Suprapubic skin (tissue), 4 donors: ENCODE results near the gene C3orf52. TPM values are rescaled to one million over a fixed set of nuclear protein-coding genes. Genes with fewer than 3 reads are reported as not detected.
"Not testable (repeated sequence)": the region's sequence is repeated elsewhere in the genome, so short reads cannot be mapped to it uniquely, and the experiment has no call there.

Experiments
- DNase-seq, 2 donors: peaks; one replicate each; pipeline ENCODE4 v3.0.0-alpha.2; 2019; ENCODE audit warnings: low spot score in 2 of 2
- H3K27ac ChIP-seq: fragments of 200-600 bp; sonication (generic); one replicate; pipeline ENCODE4 v1.5.1; 2019
- H3K27me3 ChIP-seq: fragments of 200-600 bp; sonication (generic); one replicate; pipeline ENCODE4 v1.5.1; 2019
- H3K36me3 ChIP-seq: fragments of 200-600 bp; sonication (generic); one replicate; pipeline ENCODE4 v1.5.1; 2019
- H3K4me1 ChIP-seq: fragments of 200-600 bp; sonication (generic); one replicate; pipeline ENCODE4 v1.5.1; 2019
- H3K4me3 ChIP-seq: fragments of 200-600 bp; sonication (generic); one replicate; pipeline ENCODE4 v1.5.1; 2019; ENCODE audit warnings: mild to moderate bottlenecking
- H3K9me3 ChIP-seq: fragments of 200-600 bp; sonication (generic); one replicate; pipeline ENCODE4 v1.5.1; 2019
- CTCF ChIP-seq, 2 donors: fragments of 200-600 bp in 1 of 2; fragments of 450-650 bp in 1 of 2; sonication (generic) in 1 of 2; IDR thresholded peaks; one replicate each; pipeline ENCODE4 v1.5.1; 2016 to 2019; ENCODE audit warnings: antibody characterized with exemption in 2 of 2, mild to moderate bottlenecking in 1 of 2, moderate library complexity in 1 of 2
- EP300 ChIP-seq: sonication (generic); formaldehyde crosslinking; IDR thresholded peaks from one replicate; pipeline ENCODE4 v1.6.1; 2017; ENCODE audit warnings: antibody characterized with exemption
- POLR2A ChIP-seq, 2 donors: fragments of 450-650 bp; IDR thresholded peaks; one replicate each; pipeline ENCODE4 v1.6.1; 2017; ENCODE audit warnings: antibody characterized with exemption in 2 of 2, mild to moderate bottlenecking in 2 of 2, moderate library complexity in 2 of 2
- POLR2AphosphoS5 ChIP-seq, 3 donors: sonication (generic); formaldehyde crosslinking; IDR thresholded peaks; one replicate each; pipeline ENCODE4 v1.6.1; 2017; ENCODE audit warnings: antibody characterized with exemption in 3 of 3
- WGBS: methylation state at CpG from one replicate; pipeline ENCODE4 v1.1.5; 2018; 5-methylcytosine and 5-hydroxymethylcytosine counted together
- total RNA-seq, 4 donors: library from RNA; depleted of rRNA; stranded (reverse); fragments of >200 nt; gene quantifications; one replicate each; pipeline ENCODE4 v1.1.0, GENCODE V29; 2016

Gene C3orf52
- total RNA-seq: 100 to 1,000 TPM in 2 of 4 donors, 10 to 100 TPM in 2; 78.8 to 183 (median 96.7) TPM

- peak within 1 kb of the TSS; percentile 84 for H3K27ac ChIP-seq
- no peaks in the 10 kb centered on the region for H3K27me3 ChIP-seq
- under 1% methylated on average over 25 of the region's 67 CpGs for WGBS
- no peak for TF ChIP-seq CTCF (IDR thresholded peaks at IDR 0.05)
- no peak for TF ChIP-seq POLR2A (IDR thresholded peaks at IDR 0.05)
- TF ChIP-seq EP300: no peak
- no peak for TF ChIP-seq POLR2AphosphoS5 (IDR thresholded peaks at IDR 0.05)
- peaks cover 34% of the 10 kb centered on the region for H3K4me1 ChIP-seq
- DNase-seq: peak; percentile 81 to 87
- H3K4me3 ChIP-seq: peak within 1 kb of the TSS; percentile 69
- no peaks in the 10 kb centered on the region for H3K9me3 ChIP-seq
- no peaks in the 10 kb centered on the region for H3K36me3 ChIP-seq
Observed at GRCh38 chr3:112086076-112086854, at the start of gene C3orf52. Gene C3orf52 (plus strand): TSS chr3:112086389. CDS start chr3:112086408, 19 bp downstream.

GRCh38 chr3:112037194-112037593 is 49.0 kb upstream of the C3orf52 start:
- not testable (repeated sequence) for H3K9me3 ChIP-seq, H3K36me3 ChIP-seq, H3K4me3 ChIP-seq, DNase-seq, H3K27me3 ChIP-seq, H3K27ac ChIP-seq, H3K4me1 ChIP-seq
- WGBS: 51% methylated on average over 4 of the region's 4 CpGs

GRCh38 chr3:112038863-112039262 is 47.3 kb upstream of the C3orf52 start:
- DNase-seq: no peak
- Histone ChIP-seq H3K27ac (no peak overlapping the region), H3K4me3 (no peak overlapping the region), H3K36me3 (no peaks in the 10 kb centered on the region), H3K27me3 (no peaks in the 10 kb centered on the region), H3K9me3 (no peaks in the 10 kb centered on the region), H3K4me1 (peaks cover 7% of the 10 kb centered on the region)
- 46% methylated on average over 3 of the region's 3 CpGs for WGBS
- TF ChIP-seq POLR2AphosphoS5 (IDR thresholded peaks at IDR 0.05) (no peak), EP300 (no peak), POLR2A (IDR thresholded peaks at IDR 0.05) (no peak)

- H3K4me3 ChIP-seq: no peak overlapping the region
- DNase-seq: no peak
- H3K9me3 ChIP-seq: no peaks in the 10 kb centered on the region
- no peak overlapping the region for H3K27ac ChIP-seq
- no peaks in the 10 kb centered on the region for H3K36me3 ChIP-seq
- H3K4me1 ChIP-seq: peaks cover 8% of the 10 kb centered on the region
- no peaks in the 10 kb centered on the region for H3K27me3 ChIP-seq
- TF ChIP-seq POLR2A (IDR thresholded peaks at IDR 0.05) (no peak), CTCF (IDR thresholded peaks at IDR 0.05) (no peak), EP300 (no peak), POLR2AphosphoS5 (IDR thresholded peaks at IDR 0.05) (no peak)
Observed at GRCh38 chr3:112041321-112041720, 44.9 kb upstream of the C3orf52 start.

- no peak overlapping the region for H3K4me3 ChIP-seq
- H3K36me3 ChIP-seq: no peaks in the 10 kb centered on the region
- no peak overlapping the region for H3K27ac ChIP-seq
- 47% methylated on average over 6 of the region's 6 CpGs for WGBS
- H3K9me3 ChIP-seq: no peaks in the 10 kb centered on the region
- H3K27me3 ChIP-seq: no peaks in the 10 kb centered on the region
- DNase-seq: no peak
- peaks cover 8% of the 10 kb centered on the region for H3K4me1 ChIP-seq
- TF ChIP-seq POLR2AphosphoS5 (IDR thresholded peaks at IDR 0.05): no peak
- no peak for TF ChIP-seq POLR2A (IDR thresholded peaks at IDR 0.05)
- TF ChIP-seq EP300: no peak
- TF ChIP-seq CTCF (IDR thresholded peaks at IDR 0.05): no peak
Observed at GRCh38 chr3:112042842-112043280, 43.3 kb upstream of the C3orf52 start.

- Histone ChIP-seq H3K36me3 (no peaks in the 10 kb centered on the region), H3K4me1 (peaks cover 8% of the 10 kb centered on the region), H3K9me3 (no peaks in the 10 kb centered on the region), H3K4me3 (no peak overlapping the region), H3K27me3 (no peaks in the 10 kb centered on the region), H3K27ac (no peak overlapping the region)
- WGBS: 4% methylated on average over 7 of the region's 7 CpGs
- TF ChIP-seq CTCF (IDR thresholded peaks at IDR 0.05) (peak; percentile 75 to 82), POLR2A (IDR thresholded peaks at IDR 0.05) (no peak)
- peak in 1 of 2 donors; percentile 67 for DNase-seq
Observed at GRCh38 chr3:112043621-112044201, 42.5 kb upstream of the C3orf52 start.
